ENCODE results near the gene CCDC92B. TPM values are rescaled to one million over a fixed set of nuclear protein-coding genes. Genes with fewer than 3 reads are reported as not detected.

CCDC92B gene
- total and polyA plus RNA-seq, 2 of the 4 experiments (the other 2 are of a cell fraction): not detected

DNA sequence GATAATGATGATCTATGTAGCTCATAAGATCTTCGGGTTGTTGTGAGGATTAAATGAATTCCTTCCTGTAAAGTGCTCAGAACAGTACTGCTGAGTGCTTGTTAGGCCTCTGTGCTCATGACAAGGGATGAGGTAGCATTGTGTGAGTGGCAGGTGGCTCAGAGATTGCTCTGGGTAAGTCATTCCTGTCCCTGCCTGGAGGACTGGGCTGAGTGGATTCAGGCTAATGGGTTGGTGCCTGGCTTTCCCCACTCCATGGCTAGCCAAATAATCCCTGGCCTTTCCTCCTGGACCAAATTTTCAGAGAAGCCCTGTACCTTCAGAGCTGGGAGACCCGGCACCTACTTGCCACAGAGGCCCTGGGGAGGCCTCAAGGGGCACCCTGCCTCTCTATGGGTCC, 1.3 kb upstream of the CCDC92B start:
- H3K18ac ChIP-seq (ENCODE audit: low read depth, low read length): no peak overlapping the region
- peaks cover 2% of the 10 kb centered on the region; the same call in 1 of the 2 replicates for H4K20me1 ChIP-seq (ENCODE audit: insufficient read depth, low read length)
- no peak overlapping the region for H3K27ac ChIP-seq (ENCODE audit: insufficient read depth, low read length)
- in situ Hi-C loops (cut with MboI; ENCODE audit: low sequenced_read_pairs): no loop called here
- ATAC-seq (ENCODE audit: low read depth) (no peak), DNase-seq (no peak)
- H3K9ac ChIP-seq (ENCODE audit: low read depth, low read length): no peak overlapping the region
- dilution Hi-C loops (cut with HindIII; ENCODE audit: low sequenced_read_pairs, unreplicated experiment): no loop called here
- H3K4me2 ChIP-seq (ENCODE audit: low read depth, low read length): no peak overlapping the region
- H4K8ac ChIP-seq (ENCODE audit: low read depth in 2 of 2, low read length in 2 of 2): no peak overlapping the region
- H2AK9ac ChIP-seq (replicated peaks; ENCODE audit: low read depth, low read length, poor library complexity): no peak overlapping the region
- no peak overlapping the region for H3K4ac ChIP-seq (ENCODE audit: low read depth, low read length)
- TF ChIP-seq SMC3 (IDR thresholded peaks at IDR 0.05; ENCODE audit: low read depth, low read length): no peak
- no peak for TF ChIP-seq RAD21 (IDR thresholded peaks at IDR 0.05; ENCODE audit: low read length)
- no peak for TF ChIP-seq RFX5 (IDR thresholded peaks at IDR 0.05; ENCODE audit: low read depth, low read length)
- TF ChIP-seq MXI1 (IDR thresholded peaks at IDR 0.05; ENCODE audit: borderline replicate concordance, low read depth, low read length): no peak
- TF ChIP-seq, protein P1, sequence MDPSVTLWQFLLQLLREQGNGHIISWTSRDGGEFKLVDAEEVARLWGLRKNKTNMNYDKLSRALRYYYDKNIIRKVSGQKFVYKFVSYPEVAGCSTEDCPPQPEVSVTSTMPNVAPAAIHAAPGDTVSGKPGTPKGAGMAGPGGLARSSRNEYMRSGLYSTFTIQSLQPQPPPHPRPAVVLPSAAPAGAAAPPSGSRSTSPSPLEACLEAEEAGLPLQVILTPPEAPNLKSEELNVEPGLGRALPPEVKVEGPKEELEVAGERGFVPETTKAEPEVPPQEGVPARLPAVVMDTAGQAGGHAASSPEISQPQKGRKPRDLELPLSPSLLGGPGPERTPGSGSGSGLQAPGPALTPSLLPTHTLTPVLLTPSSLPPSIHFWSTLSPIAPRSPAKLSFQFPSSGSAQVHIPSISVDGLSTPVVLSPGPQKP (IDR thresholded peaks at IDR 0.05; ENCODE audit: borderline replicate concordance, low read depth, low read length): no peak
- no peak for TF ChIP-seq NFE2L2 (IDR thresholded peaks at IDR 0.05; ENCODE audit: low read depth, low read length)
- no peak for TF ChIP-seq MAZ (IDR thresholded peaks at IDR 0.05; ENCODE audit: borderline replicate concordance, low read depth, low read length)
- TF ChIP-seq MAFK (IDR thresholded peaks at IDR 0.05; ENCODE audit: low read depth, low read length): no peak
- TF ChIP-seq, protein P2, sequence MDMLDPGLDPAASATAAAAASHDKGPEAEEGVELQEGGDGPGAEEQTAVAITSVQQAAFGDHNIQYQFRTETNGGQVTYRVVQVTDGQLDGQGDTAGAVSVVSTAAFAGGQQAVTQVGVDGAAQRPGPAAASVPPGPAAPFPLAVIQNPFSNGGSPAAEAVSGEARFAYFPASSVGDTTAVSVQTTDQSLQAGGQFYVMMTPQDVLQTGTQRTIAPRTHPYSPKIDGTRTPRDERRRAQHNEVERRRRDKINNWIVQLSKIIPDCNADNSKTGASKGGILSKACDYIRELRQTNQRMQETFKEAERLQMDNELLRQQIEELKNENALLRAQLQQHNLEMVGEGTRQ (IDR thresholded peaks at IDR 0.05; ENCODE audit: low read depth, low read length): no peak
- TF ChIP-seq BHLHE40 (IDR thresholded peaks at IDR 0.05; ENCODE audit: low read depth, low read length): no peak
- TF ChIP-seq, protein P3, sequence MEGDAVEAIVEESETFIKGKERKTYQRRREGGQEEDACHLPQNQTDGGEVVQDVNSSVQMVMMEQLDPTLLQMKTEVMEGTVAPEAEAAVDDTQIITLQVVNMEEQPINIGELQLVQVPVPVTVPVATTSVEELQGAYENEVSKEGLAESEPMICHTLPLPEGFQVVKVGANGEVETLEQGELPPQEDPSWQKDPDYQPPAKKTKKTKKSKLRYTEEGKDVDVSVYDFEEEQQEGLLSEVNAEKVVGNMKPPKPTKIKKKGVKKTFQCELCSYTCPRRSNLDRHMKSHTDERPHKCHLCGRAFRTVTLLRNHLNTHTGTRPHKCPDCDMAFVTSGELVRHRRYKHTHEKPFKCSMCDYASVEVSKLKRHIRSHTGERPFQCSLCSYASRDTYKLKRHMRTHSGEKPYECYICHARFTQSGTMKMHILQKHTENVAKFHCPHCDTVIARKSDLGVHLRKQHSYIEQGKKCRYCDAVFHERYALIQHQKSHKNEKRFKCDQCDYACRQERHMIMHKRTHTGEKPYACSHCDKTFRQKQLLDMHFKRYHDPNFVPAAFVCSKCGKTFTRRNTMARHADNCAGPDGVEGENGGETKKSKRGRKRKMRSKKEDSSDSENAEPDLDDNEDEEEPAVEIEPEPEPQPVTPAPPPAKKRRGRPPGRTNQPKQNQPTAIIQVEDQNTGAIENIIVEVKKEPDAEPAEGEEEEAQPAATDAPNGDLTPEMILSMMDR (conservative IDR thresholded peaks at IDR 0.05; ENCODE audit: low read depth, low read length): no peak
- TF ChIP-seq CHD1 (IDR thresholded peaks at IDR 0.05; ENCODE audit: low read depth, low read length): no peak
- CTCF ChIA-PET: no interaction called here
- H4K5ac ChIP-seq (ENCODE audit: low read depth, low read length): no peak overlapping the region
- no peak overlapping the region for H2BK5ac ChIP-seq (ENCODE audit: low read depth, low read length, poor library complexity, severe bottlenecking)
- H2AFZ ChIP-seq (replicated peaks; ENCODE audit: low read length, poor library complexity): no peak overlapping the region
- no peak overlapping the region for H3K56ac ChIP-seq (ENCODE audit: extremely low read depth, insufficient read depth, low read length)
- H2BK120ac ChIP-seq (ENCODE audit: low read depth, low read length): no peak overlapping the region
- H3K9me3 ChIP-seq (ENCODE audit: control insufficient read depth, insufficient read depth, low read length): peaks cover 3% of the 10 kb centered on the region
- no peak overlapping the region for H2BK15ac ChIP-seq (ENCODE audit: low read depth, low read length)
- no TSS peak for BruUV-seq (replicated peaks)
- POLR2A ChIA-PET (ENCODE audit: unreplicated experiment): no interaction called here
- H3K23ac ChIP-seq (ENCODE audit: low read depth, low read length): no peak overlapping the region
- WGBS, 2 experiments (ENCODE audit: extremely low coverage in 2 of 2, insufficient read length in 1 of 2): 43% methylated on average over 1 of the region's 2 CpGs; no CpG with 5 or more reads in 1 of the 2 experiments
- H3K79me1 ChIP-seq (ENCODE audit: low read depth in 1 of 2, low read length in 2 of 2): no peaks in the 10 kb centered on the region
- no peaks in the 10 kb centered on the region for H3K4me1 ChIP-seq (ENCODE audit: control insufficient read depth, insufficient read depth, low read length)
- no peak overlapping the region for H3K14ac ChIP-seq (replicated peaks; ENCODE audit: low read depth, low read length)
- H3K9me1 ChIP-seq (ENCODE audit: insufficient read depth, low read length): no peaks in the 10 kb centered on the region
- no peak overlapping the region for H2BK20ac ChIP-seq (ENCODE audit: low read depth, low read length)
- H3K36me3 ChIP-seq (ENCODE audit: control insufficient read depth, insufficient read depth, low read length): no peaks in the 10 kb centered on the region
- intact Hi-C loops (cut with micrococcal nuclease): no loop called here
- H2AK5ac ChIP-seq (ENCODE audit: low read depth, low read length): no peak overlapping the region
- peaks cover 44% of the 10 kb centered on the region for H3K27me3 ChIP-seq (ENCODE audit: control insufficient read depth, insufficient read depth, low read length)
- no peak overlapping the region for H4K91ac ChIP-seq (ENCODE audit: insufficient read depth, low read depth, low read length)
- no peak overlapping the region for H3K4me3 ChIP-seq (ENCODE audit: insufficient read depth, low read depth, low read length)

Measured in IMR-90 (cell line).